GM23248 (cell line): ENCODE data around the gene FAT1.

ENCODE experiments used
- EZH2 ChIP-seq: fragments of 200-600 bp; sonication (generic); IDR thresholded peaks from 2 replicates; pipeline ENCODE4 v1.6.1; 2018; ENCODE audit warnings: antibody characterized with exemption, mild to moderate bottlenecking; ENCODE audit not compliant: insufficient read depth, poor library complexity, severe bottlenecking
- EZH2phosphoT487 ChIP-seq: fragments of 200-600 bp; sonication (generic); IDR thresholded peaks from 2 replicates; pipeline ENCODE4 v1.6.1; 2018; ENCODE audit warnings: antibody characterized with exemption, moderate library complexity, mild to moderate bottlenecking, low read depth; ENCODE audit not compliant: insufficient read depth

DNA sequence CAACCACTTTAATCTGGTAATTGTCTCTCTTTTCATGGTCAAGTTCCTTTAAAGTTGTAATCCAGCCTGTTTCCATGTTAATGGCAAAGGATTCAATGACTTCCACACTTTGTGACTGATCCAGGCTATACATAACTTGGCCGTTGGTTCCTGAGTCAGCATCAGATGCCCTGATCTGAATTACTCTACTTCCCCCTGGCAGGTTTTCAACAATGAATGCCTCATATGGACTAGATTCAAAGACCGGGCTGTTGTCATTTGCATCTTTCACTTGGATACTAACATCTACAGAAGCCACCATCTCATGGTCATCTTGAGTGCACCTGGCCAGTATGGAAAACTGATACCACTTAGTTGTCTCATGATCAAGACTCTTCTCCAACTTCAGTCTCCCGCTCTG is 105.7 kb downstream of the FAT1 start:
- no peak for TF ChIP-seq EZH2
- no peak for TF ChIP-seq EZH2phosphoT487
